Psoas muscle (tissue), 8 donors: Measurements from ENCODE around the gene KIF16B. TPM values are rescaled to one million over a fixed set of nuclear protein-coding genes. Genes with fewer than 3 reads are reported as not detected.
"Not testable (repeated sequence)": the region's sequence is repeated elsewhere in the genome, so short reads cannot be mapped to it uniquely, and the experiment has no call there.

Source experiments
- ATAC-seq, 4 donors: fragments of 200-7000 bp; cut with Tn5 transposase; one replicate each; pipeline ENCODE4 v1.9.1; 2020; ENCODE audit warnings: moderate library complexity in 3 of 4, mild to moderate bottlenecking in 2 of 4
- DNase-seq, 2 donors: peaks; one replicate each; pipeline ENCODE4 v3.0.0-alpha.2; 2020
- H3K27ac ChIP-seq: fragments of 200-600 bp; one replicate; pipeline ENCODE4 v1.8.0; 2022
- H3K27me3 ChIP-seq, 3 donors: fragments of 200-600 bp in 1 of 3; one replicate each; pipeline versions ENCODE4 v1.6.1 to v1.8.0; 2013 to 2022; ENCODE audit warnings: low read length in 2 of 3, mild to moderate bottlenecking in 2 of 3, moderate library complexity in 1 of 3; ENCODE audit not compliant: insufficient read depth in 3 of 3
- H3K36me3 ChIP-seq, 2 donors: fragments of 200-600 bp in 1 of 2; one replicate each; pipeline versions ENCODE4 v1.6.1 to v1.8.0; 2013 to 2022; ENCODE audit warnings: low read depth in 1 of 2, mild to moderate bottlenecking in 1 of 2, moderate library complexity in 1 of 2; ENCODE audit not compliant: insufficient read depth in 1 of 2
- H3K4me1 ChIP-seq: fragments of 200-600 bp; one replicate; pipeline ENCODE4 v1.8.0; 2022
- H3K4me3 ChIP-seq: fragments of 200-600 bp; one replicate; pipeline ENCODE4 v1.8.0; 2022; ENCODE audit warnings: mild to moderate bottlenecking
- H3K9me3 ChIP-seq: fragments of 200-600 bp; one replicate; pipeline ENCODE4 v1.8.0; 2022
- WGBS, 3 donors: extraction: QIAGEN DNeasy Blood & Tissue Kit; methylation state at CpG; one replicate each; pipeline versions ENCODE4 v1.1.6 to v1.1.7; 2013; 5-methylcytosine and 5-hydroxymethylcytosine counted together
- intact Hi-C, 2 donors: fragments of 100-400 bp; cut with DNase I; formaldehyde crosslinking; loops; one replicate each; pipeline versions ENCODE4 v1.11.0 to v1.14.2; 2022
- polyA plus RNA-seq, 3 donors: library from polyadenylated mRNA; stranded (reverse); fragments of 200-250 nt; gene quantifications; one replicate each; pipeline ENCODE4 v1.2.3, GENCODE V29; 2013
- total RNA-seq, 4 donors: library from RNA; stranded (reverse); fragmentation: NEBNext Ultra II Directional in 2 of 4; extraction: Animal tissue kit (Norgen Biotek cat#: 25700) in 2 of 4; gene quantifications; one replicate each; pipeline versions ENCODE4 v1.2.1 to v1.2.4, GENCODE V29; 2021 to 2023
- TF ChIP-seq, protein P1 (sequence below): fragments of 200-600 bp; IDR thresholded peaks from one replicate; pipeline ENCODE4 v1.8.0; 2022; ENCODE audit warnings: antibody characterized with exemption
- donor health status: healthy with polysubstance abuse.
- donor health status: DM: no; HTN: no; CAD: no; lungs with moderate emphysema.
- donor health status: Bipolar disorder and iron deficiency.
- donor health status: healthy.
- donor health status: DM: yes; HTN: yes; CAD: no.
- donor health status: DM: no; HTN: no; CAD: no.
- donor health status: DM: no; HTN: no; CAD: no.
- donor health status: DM: yes; HTN: yes; CAD: no.

KIF16B gene
- total and polyA plus RNA-seq, 7 donors = 18.1 to 30.6 (median 24.1) TPM

DNA sequence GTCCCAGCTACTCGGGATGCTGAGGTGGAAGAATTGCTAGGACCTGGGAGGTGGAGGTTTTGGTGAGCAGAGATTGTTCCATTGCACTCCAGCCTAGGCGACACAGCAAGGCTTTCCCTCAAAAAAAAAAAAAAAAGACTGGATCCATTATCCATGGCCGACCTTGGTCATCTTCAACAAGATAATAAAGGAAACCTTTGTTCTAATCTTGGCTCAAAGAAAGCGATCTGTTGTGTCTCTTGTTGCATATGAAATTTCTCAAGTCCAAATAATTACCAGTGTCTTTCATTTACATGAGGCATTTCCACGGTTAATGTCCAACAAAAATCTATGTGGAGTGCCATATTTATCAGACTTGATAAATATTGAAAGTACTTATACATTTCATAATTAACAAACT lies 23.7 kb upstream of the KIF16B start:
- intact Hi-C loops = no loop called here
- H3K27me3 ChIP-seq = no peaks in the 10 kb centered on the region
- H3K9me3 ChIP-seq = no peaks in the 10 kb centered on the region
- no peak for DNase-seq
- TF ChIP-seq, protein P1, sequence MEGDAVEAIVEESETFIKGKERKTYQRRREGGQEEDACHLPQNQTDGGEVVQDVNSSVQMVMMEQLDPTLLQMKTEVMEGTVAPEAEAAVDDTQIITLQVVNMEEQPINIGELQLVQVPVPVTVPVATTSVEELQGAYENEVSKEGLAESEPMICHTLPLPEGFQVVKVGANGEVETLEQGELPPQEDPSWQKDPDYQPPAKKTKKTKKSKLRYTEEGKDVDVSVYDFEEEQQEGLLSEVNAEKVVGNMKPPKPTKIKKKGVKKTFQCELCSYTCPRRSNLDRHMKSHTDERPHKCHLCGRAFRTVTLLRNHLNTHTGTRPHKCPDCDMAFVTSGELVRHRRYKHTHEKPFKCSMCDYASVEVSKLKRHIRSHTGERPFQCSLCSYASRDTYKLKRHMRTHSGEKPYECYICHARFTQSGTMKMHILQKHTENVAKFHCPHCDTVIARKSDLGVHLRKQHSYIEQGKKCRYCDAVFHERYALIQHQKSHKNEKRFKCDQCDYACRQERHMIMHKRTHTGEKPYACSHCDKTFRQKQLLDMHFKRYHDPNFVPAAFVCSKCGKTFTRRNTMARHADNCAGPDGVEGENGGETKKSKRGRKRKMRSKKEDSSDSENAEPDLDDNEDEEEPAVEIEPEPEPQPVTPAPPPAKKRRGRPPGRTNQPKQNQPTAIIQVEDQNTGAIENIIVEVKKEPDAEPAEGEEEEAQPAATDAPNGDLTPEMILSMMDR = no peak
- no peak for ATAC-seq
- H3K27ac ChIP-seq = no peak overlapping the region
- no peak overlapping the region for H3K4me3 ChIP-seq
- no peaks in the 10 kb centered on the region for H3K4me1 ChIP-seq
- 57 to 78% (median 58%) methylated on average over 5 of the region's 5 CpGs for WGBS, 3 donors
- no peaks in the 10 kb centered on the region for H3K36me3 ChIP-seq

DNA sequence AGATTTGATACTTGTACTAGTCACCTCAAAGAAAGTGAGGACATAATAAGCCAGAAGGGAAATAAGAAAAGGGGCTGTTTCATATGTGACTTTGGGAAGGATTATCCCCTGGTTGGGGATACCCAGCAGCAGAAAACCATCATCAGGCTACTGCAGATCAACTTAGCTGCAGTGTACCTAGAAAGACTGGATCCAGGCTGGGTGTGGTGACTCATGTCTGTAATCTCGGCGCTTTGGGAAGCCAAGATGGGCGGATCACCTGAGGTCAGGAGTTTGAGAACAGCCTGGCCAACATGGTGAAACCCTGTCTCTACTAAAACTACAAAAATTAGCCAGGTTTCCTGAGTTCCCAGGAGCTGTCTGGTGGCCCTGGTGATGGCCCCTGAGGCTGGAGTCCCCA lies 23.2 kb upstream of the KIF16B start:
- H3K9me3 ChIP-seq, DNase-seq, intact Hi-C loops, H3K27ac ChIP-seq, H3K27me3 ChIP-seq, H3K4me3 ChIP-seq, H3K36me3 ChIP-seq, ATAC-seq, H3K4me1 ChIP-seq: not testable (repeated sequence)
- 76 to 85% (median 83%) methylated on average over 3 of the region's 3 CpGs for WGBS, 3 donors

DNA sequence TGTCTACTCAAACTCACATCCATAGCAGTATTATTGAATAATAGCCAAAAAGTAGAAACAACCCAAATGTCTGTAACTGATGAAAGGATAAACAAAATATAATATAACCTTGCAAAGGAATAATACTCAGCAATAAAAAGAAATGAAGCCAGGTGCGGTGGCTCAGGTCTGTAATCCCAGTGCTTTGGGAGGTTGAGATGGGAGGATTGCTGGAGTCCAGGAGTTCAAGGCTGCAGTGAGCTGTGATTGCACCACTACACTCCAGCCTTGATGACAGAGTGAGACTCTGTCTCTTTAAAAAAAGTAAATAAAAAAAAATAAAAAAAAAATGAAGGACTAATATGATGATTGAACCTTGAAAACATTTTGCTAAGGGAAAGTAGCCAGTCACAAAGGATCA lies 22.1 kb upstream of the KIF16B start:
- WGBS, 3 donors = 93 to 95% (median 94%) methylated on average over 1 of the region's 1 CpG
- H3K4me1 ChIP-seq = no peaks in the 10 kb centered on the region
- no peak overlapping the region for H3K4me3 ChIP-seq
- H3K9me3 ChIP-seq = no peaks in the 10 kb centered on the region
- no peak overlapping the region for H3K27ac ChIP-seq
- intact Hi-C loops = no loop called here
- TF ChIP-seq, protein P1 = no peak
- no peaks in the 10 kb centered on the region for H3K36me3 ChIP-seq
- ATAC-seq (no peak), DNase-seq (no peak)
- H3K27me3 ChIP-seq = no peaks in the 10 kb centered on the region

DNA sequence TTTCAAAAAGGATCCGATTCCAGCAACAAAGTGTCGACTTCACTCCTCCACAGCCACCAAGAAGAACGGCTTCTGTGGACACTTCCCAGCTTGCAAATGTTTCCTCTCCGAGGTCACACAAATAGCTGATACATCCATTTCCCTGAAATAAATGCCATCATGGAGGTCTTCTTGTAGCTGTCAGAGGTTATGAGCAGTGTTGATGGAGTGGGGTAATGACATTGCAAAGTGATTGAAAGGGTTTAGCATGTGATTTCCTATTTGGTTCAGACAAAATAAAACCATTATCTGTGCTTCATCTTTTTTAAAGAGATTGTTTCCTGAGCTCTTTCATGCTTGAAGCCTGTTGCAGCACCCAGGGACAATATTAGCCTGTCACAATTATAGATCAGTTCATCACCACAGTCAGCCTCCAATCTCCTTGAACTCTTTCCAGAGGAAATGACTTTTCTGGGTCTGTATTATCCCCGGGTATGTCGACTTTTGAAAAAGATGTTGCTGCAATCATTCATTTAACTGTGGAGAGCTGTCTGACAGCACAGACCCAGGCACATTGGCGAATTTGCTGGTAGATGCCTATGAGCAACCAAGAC lies 16.9 kb upstream of the KIF16B start:
- ATAC-seq (no peak), DNase-seq (no peak)
- H3K4me3 ChIP-seq = no peak overlapping the region
- no peak overlapping the region for H3K27ac ChIP-seq
- H3K4me1 ChIP-seq = no peaks in the 10 kb centered on the region
- WGBS, 3 donors = 70 to 73% (median 72%) methylated on average over 7 of the region's 7 CpGs
- no peaks in the 10 kb centered on the region for H3K36me3 ChIP-seq
- TF ChIP-seq, protein P1 = no peak
- H3K27me3 ChIP-seq = no peaks in the 10 kb centered on the region
- H3K9me3 ChIP-seq = no peaks in the 10 kb centered on the region
- intact Hi-C loops = no loop called here

DNA sequence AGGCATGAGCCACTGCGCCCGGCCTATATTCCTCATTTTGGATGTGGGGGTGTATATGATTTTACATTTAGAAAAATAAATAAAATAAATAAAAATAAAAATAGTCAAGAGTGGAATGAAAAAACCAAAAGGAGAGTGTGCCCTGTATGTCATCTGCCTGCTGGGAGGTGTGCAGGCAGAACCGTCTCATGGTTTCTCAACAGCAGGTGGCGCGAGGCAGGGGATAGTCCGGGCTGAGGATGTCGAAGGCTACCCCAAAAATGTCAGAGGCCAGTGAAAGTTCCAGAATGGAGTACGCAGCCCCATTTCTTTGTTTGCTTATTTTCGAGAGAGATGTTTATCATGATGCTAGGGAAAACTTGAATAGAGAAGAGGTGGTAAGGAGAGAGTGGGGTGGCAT lies 16.4 kb upstream of the KIF16B start:
- H3K27me3 ChIP-seq = no peaks in the 10 kb centered on the region
- DNase-seq = no peak
- 82 to 90% (median 87%) methylated on average over 9 of the region's 9 CpGs for WGBS, 3 donors
- no peaks in the 10 kb centered on the region for H3K36me3 ChIP-seq
- H3K27ac ChIP-seq = no peak overlapping the region
- no peak for ATAC-seq
- H3K4me3 ChIP-seq = no peak overlapping the region
- intact Hi-C loops = no loop called here
- TF ChIP-seq, protein P1 = no peak
- no peaks in the 10 kb centered on the region for H3K9me3 ChIP-seq
- H3K4me1 ChIP-seq = no peaks in the 10 kb centered on the region
